Transverse colon (tissue), 4 donors: ENCODE measurements around the gene CWF19L1. TPM values are rescaled to one million over a fixed set of nuclear protein-coding genes. Genes with fewer than 3 reads are reported as not detected.

Experiments
- DNase-seq: peaks from one replicate; pipeline ENCODE4 v3.0.0-alpha.2; 2019
- H3K27ac ChIP-seq, 4 donors: fragments of 200-600 bp; sonication (generic); 2 replicates each; pipeline ENCODE4 v1.5.1; 2016 to 2018; ENCODE audit warnings: inconsistent platforms in 4 of 4
- H3K27me3 ChIP-seq: fragments of 200-600 bp; sonication (generic); 2 replicates; pipeline ENCODE4 v1.5.1; 2017; ENCODE audit warnings: inconsistent platforms
- H3K36me3 ChIP-seq, 4 donors: fragments of 200-600 bp; sonication (generic); 2 replicates each; pipeline ENCODE4 v1.5.1; 2017 to 2019; ENCODE audit warnings: inconsistent platforms in 4 of 4
- H3K4me1 ChIP-seq, 4 donors: fragments of 200-600 bp; sonication (generic); 2 replicates each; pipeline ENCODE4 v1.5.1; 2017 to 2020; ENCODE audit warnings: inconsistent platforms in 4 of 4
- H3K4me3 ChIP-seq, 4 donors: fragments of 200-600 bp; sonication (generic); 1 replicate in 1 of 4; 2 replicates in 3 of 4; pipeline versions ENCODE4 v1.5.1 to v1.6.1; 2017 to 2019; ENCODE audit warnings: inconsistent platforms in 4 of 4
- H3K9me3 ChIP-seq, 2 donors: fragments of 200-600 bp; sonication (generic); 2 replicates each; pipeline ENCODE4 v1.5.1; 2017 to 2019; ENCODE audit warnings: inconsistent platforms in 2 of 2
- CTCF ChIP-seq, 5 experiments: fragments of 200-600 bp in 3 of 5; fragments of 450-650 bp in 2 of 5; sonication (generic) in 3 of 5; IDR thresholded peaks; 1 replicate in 2 of 5; 2 replicates in 3 of 5; pipeline ENCODE4 v1.5.1; 2016 to 2017; ENCODE audit warnings: antibody characterized with exemption in 5 of 5, inconsistent platforms in 3 of 5, mild to moderate bottlenecking in 2 of 5, moderate library complexity in 1 of 5
- EP300 ChIP-seq: sonication (generic); formaldehyde crosslinking; IDR thresholded peaks from one replicate; pipeline ENCODE4 v1.6.1; 2017; ENCODE audit warnings: antibody characterized with exemption, low read depth
- POLR2A ChIP-seq: fragments of 450-650 bp; IDR thresholded peaks from one replicate; pipeline ENCODE4 v1.6.1; 2016; ENCODE audit warnings: antibody characterized with exemption, mild to moderate bottlenecking, moderate library complexity
- POLR2AphosphoS5 ChIP-seq, 3 donors: sonication (generic); formaldehyde crosslinking; IDR thresholded peaks; one replicate each; pipeline ENCODE4 v1.6.1; 2016; ENCODE audit warnings: antibody characterized with exemption in 3 of 3
- WGBS, 2 donors: methylation state at CpG; one replicate each; pipeline ENCODE4 v1.1.5; 2018; ENCODE audit warnings: low coverage in 1 of 2; 5-methylcytosine and 5-hydroxymethylcytosine counted together
- in situ Hi-C, 4 donors: fragments of 200-750 bp; cut with MboI; loops; one replicate each; pipeline versions ENCODE4 v1.15.0 to v1.15.1; 2017; ENCODE audit warnings: low sequenced_read_pairs in 3 of 4, low pct_ligation_motif_present in 1 of 4, low pct_unique_long_range_greater_than_20kb in 1 of 4
- intact Hi-C: fragments of 100-400 bp; cut with DNase I; formaldehyde crosslinking; loops from one replicate; pipeline ENCODE4 v1.15.1; 2023; ENCODE audit warnings: low total_unique reads
- total RNA-seq, 4 donors: library from RNA; depleted of rRNA; stranded (reverse); fragments of >200 nt; gene quantifications; one replicate each; pipeline ENCODE4 v1.1.0, GENCODE V29; 2016

Gene CWF19L1
- total RNA-seq, 4 donors from 2014 or later = 2.2 to 15.2 (median 13.0) TPM

GRCh38 chr10:100245484-100246220 is 21.8 kb downstream of the CWF19L1 start:
- Histone ChIP-seq H3K27me3 (no peaks in the 10 kb centered on the region), H3K27ac (no peak overlapping the region), H3K36me3 (peaks cover 0 to 43% (median 21%) of the 10 kb centered on the region in 4 donors), H3K4me3 (no peak overlapping the region), H3K4me1 (no peaks in the 10 kb centered on the region), H3K9me3 (no peaks in the 10 kb centered on the region)
- in situ Hi-C loops (no loop called here), intact Hi-C loops (no loop called here)
- TF ChIP-seq POLR2AphosphoS5 (IDR thresholded peaks at IDR 0.05) (no peak), CTCF (IDR thresholded peaks at IDR 0.05) (no peak), POLR2A (no peak), EP300 (no peak)
- no peak for DNase-seq
- WGBS, 2 donors = 92 to 95% methylated on average over 5 of the region's 5 CpGs

GRCh38 chr10:100239851-100240250 is 27.6 kb downstream of the CWF19L1 start:
- Histone ChIP-seq H3K4me1 (no peaks in the 10 kb centered on the region), H3K27ac (no peak overlapping the region), H3K9me3 (no peaks in the 10 kb centered on the region), H3K27me3 (no peaks in the 10 kb centered on the region), H3K4me3 (no peak overlapping the region), H3K36me3 (peaks cover 0 to 39% (median 19%) of the 10 kb centered on the region in 4 donors)
- no peak for DNase-seq
- no peak for TF ChIP-seq CTCF (IDR thresholded peaks at IDR 0.05)
- TF ChIP-seq EP300 = no peak
- TF ChIP-seq POLR2AphosphoS5 (IDR thresholded peaks at IDR 0.05) = no peak
- TF ChIP-seq POLR2A = no peak
- intact Hi-C loops (no loop called here), in situ Hi-C loops (no loop called here)
- WGBS, 2 donors = 91% methylated on average over 3 of the region's 3 CpGs

- intact Hi-C loops = no loop called here
- 80 to 94% methylated on average over 5 to 7 of the region's 7 CpGs for WGBS, 2 donors
- Histone ChIP-seq H3K27ac (no peak overlapping the region), H3K9me3 (no peaks in the 10 kb centered on the region), H3K4me3 (no peak overlapping the region), H3K4me1 (no peaks in the 10 kb centered on the region), H3K36me3 (peaks cover 0 to 43% (median 18%) of the 10 kb centered on the region in 4 donors), H3K27me3 (no peaks in the 10 kb centered on the region)
- no peak for DNase-seq
- no peak for TF ChIP-seq POLR2AphosphoS5 (IDR thresholded peaks at IDR 0.05)
- TF ChIP-seq POLR2A = no peak
- TF ChIP-seq EP300 = no peak
- TF ChIP-seq CTCF (IDR thresholded peaks at IDR 0.05) = no peak
- in situ Hi-C loops = no loop called here
Observed at GRCh38 chr10:100238429-100238828, 29.0 kb downstream of the CWF19L1 start.

DNA sequence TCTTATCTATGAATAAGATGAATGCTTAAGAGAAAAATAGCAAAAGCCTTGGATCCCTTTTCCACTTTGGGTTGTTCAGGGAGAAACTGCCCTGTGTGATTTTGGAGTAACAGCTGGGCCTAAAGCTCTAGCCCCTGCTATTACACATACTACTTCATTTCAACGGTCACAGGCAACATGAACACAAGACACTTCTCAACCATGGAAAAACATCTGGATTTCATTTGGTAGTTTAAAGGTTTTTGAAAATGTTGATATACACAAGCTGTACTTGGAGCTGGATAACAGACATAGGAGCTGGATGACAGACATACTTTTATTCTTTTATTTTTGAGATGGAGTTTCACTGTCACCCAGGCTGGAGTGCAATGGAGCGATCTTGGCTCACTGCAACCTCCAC is 35.3 kb downstream of the CWF19L1 start:
- no peak for DNase-seq
- Histone ChIP-seq H3K27me3 (no peaks in the 10 kb centered on the region), H3K36me3 (peaks cover 0 to 24% (median 11%) of the 10 kb centered on the region in 4 donors), H3K4me3 (no peak overlapping the region), H3K9me3 (no peaks in the 10 kb centered on the region), H3K27ac (no peak overlapping the region), H3K4me1 (peaks cover 4 to 20% (median 10%) of the 10 kb centered on the region in 4 donors)
- no peak for TF ChIP-seq POLR2AphosphoS5 (IDR thresholded peaks at IDR 0.05)
- no peak for TF ChIP-seq EP300
- TF ChIP-seq CTCF (IDR thresholded peaks at IDR 0.05) = no peak
- no peak for TF ChIP-seq POLR2A
- in situ Hi-C loops (no loop called here), intact Hi-C loops (no loop called here)
- 50 to 90% methylated on average over 1 to 2 of the region's 2 CpGs for WGBS, 2 donors
